ENCODE results near the gene ADAMTSL4.

The ADAMTSL4 gene

GRCh38 chr1:150543500-150544143, 5.6 kb upstream of the ADAMTSL4 start:
- in situ Hi-C loops (cut with MboI; ENCODE audit: low sequenced_read_pairs, unreplicated experiment) = no loop called here
- TF ChIP-seq, protein P1, sequence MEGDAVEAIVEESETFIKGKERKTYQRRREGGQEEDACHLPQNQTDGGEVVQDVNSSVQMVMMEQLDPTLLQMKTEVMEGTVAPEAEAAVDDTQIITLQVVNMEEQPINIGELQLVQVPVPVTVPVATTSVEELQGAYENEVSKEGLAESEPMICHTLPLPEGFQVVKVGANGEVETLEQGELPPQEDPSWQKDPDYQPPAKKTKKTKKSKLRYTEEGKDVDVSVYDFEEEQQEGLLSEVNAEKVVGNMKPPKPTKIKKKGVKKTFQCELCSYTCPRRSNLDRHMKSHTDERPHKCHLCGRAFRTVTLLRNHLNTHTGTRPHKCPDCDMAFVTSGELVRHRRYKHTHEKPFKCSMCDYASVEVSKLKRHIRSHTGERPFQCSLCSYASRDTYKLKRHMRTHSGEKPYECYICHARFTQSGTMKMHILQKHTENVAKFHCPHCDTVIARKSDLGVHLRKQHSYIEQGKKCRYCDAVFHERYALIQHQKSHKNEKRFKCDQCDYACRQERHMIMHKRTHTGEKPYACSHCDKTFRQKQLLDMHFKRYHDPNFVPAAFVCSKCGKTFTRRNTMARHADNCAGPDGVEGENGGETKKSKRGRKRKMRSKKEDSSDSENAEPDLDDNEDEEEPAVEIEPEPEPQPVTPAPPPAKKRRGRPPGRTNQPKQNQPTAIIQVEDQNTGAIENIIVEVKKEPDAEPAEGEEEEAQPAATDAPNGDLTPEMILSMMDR (IDR thresholded peaks at IDR 0.05; ENCODE audit: borderline replicate concordance, control extremely low read depth, extremely low read depth, insufficient read depth, missing control alignments) = no peak
- no peak for DNase-seq (ENCODE audit: low spot score)

DNA sequence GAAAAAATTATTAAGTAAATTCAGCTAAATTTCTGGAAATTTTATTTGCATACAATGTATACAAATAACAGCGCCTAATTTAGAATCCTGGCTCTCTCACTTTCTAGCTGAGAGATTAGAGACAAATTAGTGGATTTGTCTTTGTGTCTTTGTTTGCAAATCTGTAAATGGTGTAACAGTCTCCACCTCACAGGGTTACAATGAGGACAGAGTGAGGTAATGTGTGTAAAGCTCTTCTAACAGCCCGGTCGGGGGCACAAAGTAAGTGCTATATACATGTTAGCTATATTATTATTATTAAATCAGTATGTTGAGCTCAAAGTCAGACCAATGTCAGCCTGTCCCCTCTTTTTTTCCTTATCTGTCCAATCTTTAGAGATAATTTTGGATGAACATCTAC, 5.0 kb upstream of the ADAMTSL4 start:
- DNase-seq (ENCODE audit: low spot score) = no peak
- TF ChIP-seq, protein P1 (IDR thresholded peaks at IDR 0.05; ENCODE audit: borderline replicate concordance, control extremely low read depth, extremely low read depth, insufficient read depth, missing control alignments) = no peak
- in situ Hi-C loops (cut with MboI; ENCODE audit: low sequenced_read_pairs, unreplicated experiment) = no loop called here

DNA sequence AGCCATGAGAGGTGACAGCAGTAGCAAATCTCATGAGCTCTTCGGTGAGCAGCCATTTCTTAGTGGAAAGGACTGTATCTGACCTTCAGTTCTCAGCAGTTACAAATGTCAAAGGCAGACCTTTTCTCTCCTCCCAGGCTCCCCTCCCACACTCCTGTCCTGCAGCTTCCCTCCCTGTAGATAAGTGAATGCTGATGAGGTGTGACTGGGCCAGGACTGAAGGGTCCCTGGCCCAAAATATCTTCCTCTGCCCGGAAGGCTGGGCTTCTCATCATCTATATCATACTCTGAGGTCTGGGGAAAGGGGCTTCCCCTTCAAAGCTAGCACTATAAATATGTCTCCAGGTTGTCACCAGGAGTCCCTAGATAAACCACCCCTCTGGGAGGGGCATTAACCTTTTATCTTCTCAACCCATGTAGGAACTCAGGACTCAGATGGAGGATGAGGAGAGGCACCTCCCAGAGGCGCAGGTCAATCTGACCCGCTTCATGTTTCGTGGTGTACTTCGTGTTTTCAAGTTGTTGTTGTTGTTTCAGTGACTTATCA, 3.6 kb upstream of the ADAMTSL4 start:
- DNase-seq (ENCODE audit: low spot score) = no peak
- in situ Hi-C loops (cut with MboI; ENCODE audit: low sequenced_read_pairs, unreplicated experiment) = no loop called here
- TF ChIP-seq, protein P1 (IDR thresholded peaks at IDR 0.05; ENCODE audit: borderline replicate concordance, control extremely low read depth, extremely low read depth, insufficient read depth, missing control alignments) = no peak

- no peak for DNase-seq (ENCODE audit: low spot score)
- in situ Hi-C loops (cut with MboI; ENCODE audit: low sequenced_read_pairs, unreplicated experiment) = no loop called here
- TF ChIP-seq, protein P1 (IDR thresholded peaks at IDR 0.05; ENCODE audit: borderline replicate concordance, control extremely low read depth, extremely low read depth, insufficient read depth, missing control alignments) = no peak
These were observed 2.8 kb upstream of the ADAMTSL4 start for GRCh38 chr1:150546294-150546937.

GRCh38 chr1:150548324-150548631, 930 bp upstream of the ADAMTSL4 start:
- TF ChIP-seq, protein P1 (IDR thresholded peaks at IDR 0.05; ENCODE audit: borderline replicate concordance, control extremely low read depth, extremely low read depth, insufficient read depth, missing control alignments) = no peak
- no peak for DNase-seq (ENCODE audit: low spot score)
- in situ Hi-C loops (cut with MboI; ENCODE audit: low sequenced_read_pairs, unreplicated experiment) = no loop called here

GRCh38 chr1:150549496-150550221, 451 bp downstream of the ADAMTSL4 start:
- in situ Hi-C loops (cut with MboI; ENCODE audit: low sequenced_read_pairs, unreplicated experiment) = no loop called here
- TF ChIP-seq, protein P1 (IDR thresholded peaks at IDR 0.05; ENCODE audit: borderline replicate concordance, control extremely low read depth, extremely low read depth, insufficient read depth, missing control alignments) = no peak
- no peak for DNase-seq (ENCODE audit: low spot score)
